Hematopoietic multipotent progenitor cell treated with erythropoietin and hydrocortisone succinate and interleukin-3 and kit ligand, for 8 days (in vitro differentiated cells): Measurements from ENCODE around the gene C2orf92.
"Not testable (repeated sequence)": the region's sequence is repeated elsewhere in the genome, so short reads cannot be mapped to it uniquely, and the experiment has no call there.

Source experiments
- DNase-seq: peaks from one replicate; pipeline ENCODE4 v3.0.0-alpha.2; 2015

The C2orf92 gene

GRCh38 chr2:97660044-97660774 is 9.3 kb upstream of the C2orf92 start:
- DNase-seq, result no peak

GRCh38 chr2:97660775-97661389 is 8.6 kb upstream of the C2orf92 start:
- no peak for DNase-seq

GRCh38 chr2:97661927-97662326 is 7.6 kb upstream of the C2orf92 start:
- DNase-seq, result no peak

GRCh38 chr2:97662386-97662894 is 7.1 kb upstream of the C2orf92 start:
- DNase-seq, result no peak

- DNase-seq, result peak; percentile 72
These were observed 6.5 kb upstream of the C2orf92 start for GRCh38 chr2:97662895-97663625.

GRCh38 chr2:97663626-97663961 is 5.9 kb upstream of the C2orf92 start:
- DNase-seq, result no peak

- DNase-seq, result peak; percentile 98
These were observed 5.4 kb upstream of the C2orf92 start, which contains the start of gene ACTR1B for GRCh38 chr2:97663962-97664635. Gene ACTR1B, minus strand, starts transcription at chr2:97664044. Its CDS starts 154 bp downstream, at chr2:97663890.

- DNase-seq, result no peak
These were observed 4.9 kb upstream of the C2orf92 start for GRCh38 chr2:97664636-97664970.

GRCh38 chr2:97670471-97670870 is 958 bp downstream of the C2orf92 start:
- DNase-seq, result no peak

GRCh38 chr2:97671526-97671925 is 2.0 kb downstream of the C2orf92 start:
- DNase-seq, result no peak

GRCh38 chr2:97672606-97673140 is 3.2 kb downstream of the C2orf92 start:
- DNase-seq, result not testable (repeated sequence)

GRCh38 chr2:97673182-97673914 is 3.8 kb downstream of the C2orf92 start:
- DNase-seq, result peak; percentile 22

GRCh38 chr2:97673915-97674283 is 4.4 kb downstream of the C2orf92 start:
- no peak for DNase-seq

- no peak for DNase-seq
These were observed 6.1 kb downstream of the C2orf92 start for GRCh38 chr2:97675430-97676113.

GRCh38 chr2:97676620-97677019 is 7.1 kb downstream of the C2orf92 start:
- no peak for DNase-seq

- no peak for DNase-seq
These were observed 8.0 kb downstream of the C2orf92 start for GRCh38 chr2:97677480-97677879.

GRCh38 chr2:97678298-97678697 is 8.8 kb downstream of the C2orf92 start:
- peak; percentile 33 for DNase-seq

- not testable (repeated sequence) for DNase-seq
These were observed 17.7 kb downstream of the C2orf92 start for GRCh38 chr2:97687235-97687634.

GRCh38 chr2:97688062-97688827 is 18.7 kb downstream of the C2orf92 start:
- no peak for DNase-seq

- DNase-seq, result no peak
These were observed 21.7 kb downstream of the C2orf92 start for GRCh38 chr2:97691166-97691565.

GRCh38 chr2:97693476-97693875 is 24.0 kb downstream of the C2orf92 start:
- DNase-seq, result no peak
